Transverse colon (tissue), 4 donors: ENCODE data around the gene ACKR1.

ENCODE experiments used
- CTCF ChIP-seq, 5 experiments: fragments of 200-600 bp in 3 of 5; fragments of 450-650 bp in 2 of 5; sonication (generic) in 3 of 5; IDR thresholded peaks; 1 replicate in 2 of 5; 2 replicates in 3 of 5; pipeline ENCODE4 v1.5.1; 2016 to 2017; ENCODE audit warnings: antibody characterized with exemption in 5 of 5, inconsistent platforms in 3 of 5, mild to moderate bottlenecking in 2 of 5, moderate library complexity in 1 of 5
- EP300 ChIP-seq: sonication (generic); formaldehyde crosslinking; IDR thresholded peaks from one replicate; pipeline ENCODE4 v1.6.1; 2017; ENCODE audit warnings: antibody characterized with exemption, low read depth
- POLR2A ChIP-seq: fragments of 450-650 bp; IDR thresholded peaks from one replicate; pipeline ENCODE4 v1.6.1; 2016; ENCODE audit warnings: antibody characterized with exemption, mild to moderate bottlenecking, moderate library complexity
- POLR2AphosphoS5 ChIP-seq, 3 donors: sonication (generic); formaldehyde crosslinking; IDR thresholded peaks; one replicate each; pipeline ENCODE4 v1.6.1; 2016; ENCODE audit warnings: antibody characterized with exemption in 3 of 3

GRCh38 chr1:159212596-159212995 lies 7.9 kb downstream of the ACKR1 start:
- no peak for TF ChIP-seq POLR2A
- TF ChIP-seq CTCF (IDR thresholded peaks at IDR 0.05) = no peak
- no peak for TF ChIP-seq EP300
- no peak for TF ChIP-seq POLR2AphosphoS5 (IDR thresholded peaks at IDR 0.05)
